ENCODE results near the gene ABLIM2.
"Not testable (repeated sequence)": the region's sequence is repeated elsewhere in the genome, so short reads cannot be mapped to it uniquely, and the experiment has no call there.

Gene ABLIM2

DNA sequence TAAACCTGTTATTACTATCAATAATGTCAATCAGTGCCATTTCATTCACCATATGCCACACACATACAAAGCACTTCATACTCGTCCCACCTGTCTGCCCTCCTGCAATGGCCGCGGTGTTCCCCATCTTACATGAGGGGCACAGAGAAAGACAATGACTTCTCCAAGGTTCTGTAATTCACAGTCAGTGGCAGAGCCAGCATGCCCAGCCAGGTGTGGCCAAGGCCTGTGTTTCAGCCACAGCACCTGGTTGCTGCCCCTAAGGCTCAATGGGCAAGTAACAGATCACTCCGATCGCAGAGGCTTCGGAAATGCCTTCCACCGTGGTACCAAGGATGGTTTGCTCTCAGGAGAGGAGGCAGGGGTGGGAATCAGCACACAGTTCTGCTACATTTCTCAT is 229.9 kb downstream of the ABLIM2 start:
- TF ChIP-seq ZNF274 (IDR thresholded peaks at IDR 0.05; ENCODE audit: low read depth, low read length): no peak
- no peak overlapping the region for H3K4me3 ChIP-seq (ENCODE audit: low read length)

DNA sequence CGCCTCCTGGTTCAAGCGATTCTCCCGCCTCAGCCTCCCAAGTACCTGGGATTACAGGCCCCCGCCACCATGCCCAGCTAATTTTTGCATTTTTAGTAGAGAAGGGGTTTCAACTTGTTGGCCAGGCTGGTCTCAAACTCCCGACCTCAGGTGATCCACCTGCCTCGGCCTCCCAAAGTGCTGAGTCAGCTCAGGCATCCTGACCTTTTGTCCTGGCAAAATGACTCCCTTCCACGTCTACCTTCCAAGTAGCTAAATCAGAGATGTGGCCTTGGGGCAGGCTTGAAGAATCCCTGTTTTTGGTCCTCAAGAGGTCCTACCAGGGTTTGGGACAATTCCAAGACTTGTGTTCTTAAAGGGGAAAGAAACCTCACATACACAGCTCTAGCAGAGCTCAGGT is 231.8 kb downstream of the ABLIM2 start:
- no peak for TF ChIP-seq ZNF274 (IDR thresholded peaks at IDR 0.05; ENCODE audit: low read depth, low read length)

GRCh38 chr4:7924570-7924969 is 234.0 kb downstream of the ABLIM2 start:
- TF ChIP-seq ZNF274 (IDR thresholded peaks at IDR 0.05; ENCODE audit: low read depth, low read length): no peak
- H3K4me3 ChIP-seq (ENCODE audit: low read length): no peak overlapping the region

More for the DNA sequence above, 231.8 kb downstream of the ABLIM2 start:
- H3K4me3 ChIP-seq (ENCODE audit: low read length): no peak overlapping the region

- H3K4me3 ChIP-seq (ENCODE audit: low read length): no peak overlapping the region
- no peak for TF ChIP-seq ZNF274 (IDR thresholded peaks at IDR 0.05; ENCODE audit: low read depth, low read length)
Observed at GRCh38 chr4:7924163-7924562, 234.4 kb downstream of the ABLIM2 start.

GRCh38 chr4:7922466-7922865 is 236.1 kb downstream of the ABLIM2 start:
- no peak for TF ChIP-seq ZNF274 (IDR thresholded peaks at IDR 0.05; ENCODE audit: low read depth, low read length)
- no peak overlapping the region for H3K4me3 ChIP-seq (ENCODE audit: low read length)

DNA sequence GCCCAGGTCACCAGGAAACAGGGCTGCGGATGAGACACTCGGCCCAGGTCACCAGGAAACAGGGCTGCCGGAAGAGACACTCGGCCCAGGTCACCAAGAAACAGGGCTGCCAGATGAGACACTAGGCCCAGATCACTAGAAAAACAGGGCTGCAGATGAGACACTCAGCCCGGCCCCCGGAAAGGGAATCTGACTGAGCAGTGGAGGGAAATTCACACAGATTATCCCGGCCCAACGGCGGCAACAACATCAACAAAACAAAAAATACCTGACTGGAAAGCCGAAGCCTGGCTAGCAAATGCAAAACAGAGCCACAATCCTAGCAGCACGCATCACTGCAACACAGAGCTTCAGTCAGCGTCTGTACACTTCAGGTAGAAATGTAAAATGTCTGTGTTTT is 239.6 kb downstream of the ABLIM2 start:
- no peak overlapping the region for H3K4me3 ChIP-seq (ENCODE audit: low read length)
- TF ChIP-seq ZNF274 (IDR thresholded peaks at IDR 0.05; ENCODE audit: low read depth, low read length): no peak

DNA sequence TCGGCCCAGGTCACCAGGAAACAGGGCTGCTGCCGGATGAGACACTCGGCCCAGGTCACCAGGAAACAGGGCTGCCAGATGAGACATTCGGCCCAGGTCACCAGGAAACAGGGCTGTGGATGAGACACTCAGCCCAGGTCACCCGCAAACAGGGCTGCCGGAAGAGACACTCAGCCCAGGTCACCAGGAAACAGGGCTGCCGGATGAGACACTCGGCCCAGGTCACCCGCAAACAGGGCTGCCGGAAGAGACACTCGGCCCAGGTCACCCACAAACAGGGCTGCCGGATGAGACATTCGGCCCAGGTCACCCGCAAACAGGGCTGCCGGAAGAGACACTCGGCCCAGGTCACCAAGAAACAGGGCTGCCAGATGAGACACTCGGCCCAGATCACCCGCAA is 240.4 kb downstream of the ABLIM2 start:
- H3K4me3 ChIP-seq (ENCODE audit: low read length): not testable (repeated sequence)

- H3K4me3 ChIP-seq (ENCODE audit: low read length): no peak overlapping the region
Observed at GRCh38 chr4:7917669-7918068, 240.9 kb downstream of the ABLIM2 start.

DNA sequence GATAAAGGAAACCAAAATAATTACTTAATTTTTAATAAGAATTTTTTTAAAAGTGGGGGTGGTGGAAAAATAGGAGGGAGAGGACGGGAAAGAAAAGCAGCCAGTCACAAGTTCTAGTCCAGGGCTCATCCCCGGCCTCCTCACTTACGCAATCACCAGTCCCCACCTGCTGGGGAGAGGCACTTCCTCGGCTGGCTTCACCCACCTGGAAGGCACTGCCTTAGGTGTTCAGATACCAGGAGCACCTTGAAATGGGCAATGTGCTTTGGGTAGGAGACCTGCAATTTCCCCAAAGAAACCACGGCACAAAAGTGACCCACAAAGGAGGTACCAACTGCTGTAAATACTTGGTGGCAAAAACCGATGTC is 242.8 kb downstream of the ABLIM2 start:
- no peak overlapping the region for H3K4me3 ChIP-seq (ENCODE audit: low read length)
- TF ChIP-seq ZNF274 (IDR thresholded peaks at IDR 0.05; ENCODE audit: low read depth, low read length): no peak

More at GRCh38 chr4:7917669-7918068, 240.9 kb downstream of the ABLIM2 start:
- TF ChIP-seq ZNF274 (IDR thresholded peaks at IDR 0.05; ENCODE audit: low read depth, low read length): no peak

Measured in GM08714 (cell line).